GM12891 (cell line): ENCODE data around the gene MROH2A.

Experiments
- POU2F2 ChIP-seq: IDR thresholded peaks from 2 replicates; pipeline ENCODE4 v1.6.1; 2011; ENCODE audit warnings: low read depth, mild to moderate bottlenecking, control low read depth, low read length, moderate library complexity
- SPI1 ChIP-seq: IDR thresholded peaks from 2 replicates; pipeline ENCODE4 v1.6.1; 2011; ENCODE audit warnings: low read depth, low read length, control low read depth
- TAF1 ChIP-seq: IDR thresholded peaks from 2 replicates; pipeline ENCODE4 v1.6.1; 2011; ENCODE audit warnings: low read depth, low read length, control low read depth

DNA sequence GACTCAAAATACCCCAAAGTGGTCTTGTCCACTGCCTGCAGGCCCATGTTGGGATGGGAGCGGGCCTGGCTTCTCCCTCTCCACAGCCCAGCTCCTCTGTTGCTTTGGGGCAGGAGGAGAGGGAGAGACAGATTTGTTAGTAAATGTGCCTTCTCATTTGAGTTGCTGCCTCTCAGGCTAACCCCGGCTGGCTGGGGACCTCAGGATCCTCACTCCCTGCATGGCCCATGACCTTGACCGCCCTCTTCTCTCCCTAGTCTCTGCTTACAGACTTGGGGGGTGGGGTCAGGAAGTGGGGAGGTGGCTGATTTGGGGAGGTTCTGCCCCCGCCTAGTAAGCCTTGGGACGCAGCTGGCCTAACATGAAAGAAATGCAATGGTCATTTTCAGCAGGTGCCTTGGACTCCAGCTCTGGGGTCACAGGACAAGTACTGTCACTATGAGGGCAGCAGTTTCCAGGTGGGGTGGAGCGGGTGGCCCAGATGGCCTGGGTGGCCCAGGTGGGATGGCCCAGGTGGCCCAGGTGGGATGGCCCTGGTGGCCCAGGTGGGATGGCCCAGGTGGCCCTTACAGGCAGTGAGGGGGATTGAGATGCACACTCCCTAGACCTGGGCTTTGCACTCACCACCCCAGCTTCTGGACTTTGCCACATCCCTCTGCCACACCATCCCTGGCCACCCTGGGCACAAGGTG is 52.1 kb downstream of the MROH2A start:
- no peak for TF ChIP-seq TAF1
- TF ChIP-seq SPI1, result no peak
- no peak for TF ChIP-seq POU2F2
